Measurements from ENCODE around the gene ZFHX2. TPM values are rescaled to one million over a fixed set of nuclear protein-coding genes. Genes with fewer than 3 reads are reported as not detected.
A peak's percentile ranks its signal among the peaks of the same experiment; 100 is the strongest.
"Not testable (repeated sequence)": the region's sequence is repeated elsewhere in the genome, so short reads cannot be mapped to it uniquely, and the experiment has no call there.

The ZFHX2 gene
- total and polyA plus RNA-seq, 2 of the 13 experiments (the other 11 are each of a cell fraction or from before 2014, with no cell fraction given) = 0.17 to 0.44 TPM

DNA sequence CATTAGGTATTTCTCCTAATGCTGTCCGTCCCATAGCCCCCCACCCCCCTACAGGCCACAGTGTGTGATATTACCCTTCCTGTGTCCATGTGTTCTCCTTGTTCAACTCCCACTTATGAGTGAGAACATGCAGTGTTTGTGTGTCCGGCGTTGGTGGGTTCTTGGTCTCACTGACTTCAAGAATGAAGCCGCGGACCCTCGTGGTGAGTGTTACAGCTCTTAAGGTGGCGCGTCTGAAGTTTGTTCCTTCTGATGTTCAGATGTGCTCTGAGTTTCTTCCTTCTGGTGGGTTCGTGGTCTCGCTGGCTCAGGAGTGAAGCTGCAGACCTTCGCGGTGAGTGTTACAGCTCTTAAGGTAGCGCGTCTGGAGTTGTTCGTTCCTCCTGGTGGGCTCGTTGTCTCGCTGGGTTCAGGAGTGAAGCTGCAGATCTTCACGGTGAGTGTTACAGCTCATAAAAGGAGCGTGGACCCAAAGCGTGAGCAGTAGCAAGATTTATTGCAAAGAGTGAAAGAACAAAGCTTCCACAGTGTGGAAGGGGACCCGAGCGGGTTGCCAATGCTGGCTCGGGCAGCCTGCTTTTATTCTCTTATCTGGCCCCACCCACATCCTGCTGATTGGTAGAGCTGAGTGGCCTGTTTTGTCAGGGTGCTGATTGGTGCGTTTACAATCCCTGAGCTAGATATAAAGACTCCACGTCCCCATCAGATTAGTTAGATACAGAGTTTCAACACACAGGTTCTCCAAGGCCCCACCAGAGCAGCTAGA, 32.4 kb upstream of the ZFHX2 start:
- intact Hi-C loops (cut with micrococcal nuclease; ENCODE audit: unreplicated experiment) = loop anchor here (10.0 kb wide), 1 partner anchor 851 kb away; no protein-coding TSS in a partner anchor
- FAIRE-seq; H3K27me3 ChIP-seq (ENCODE audit: control insufficient read depth in 1 of 2, insufficient read depth in 2 of 2, low read length in 2 of 2); H3K36me3 ChIP-seq (replicated peaks in 1 of 2; ENCODE audit: control insufficient read depth in 1 of 2, insufficient read depth in 2 of 2, low read length in 2 of 2); H4K20me1 ChIP-seq (ENCODE audit: insufficient read depth, low read length); H2AFZ ChIP-seq (ENCODE audit: low read length); H3K9me3 ChIP-seq (ENCODE audit: low read length); CTCF ChIA-PET (ENCODE audit: low intra/inter-chr PET ratio, low total read pairs); in situ Hi-C loops (cut with HindIII; ENCODE audit: extremely low pct_ligation_motif_present, low pct_unique_long_range_greater_than_20kb); H3K79me2 ChIP-seq (ENCODE audit: insufficient read depth, low read length): not testable (repeated sequence)
- WGBS (ENCODE audit: low lambda C conversion rate) = 38% methylated on average over 25 of the region's 25 CpGs
- Histone ChIP-seq H3K4me3 (replicated peaks in 1 of 3; ENCODE audit: insufficient read depth in 1 of 3, low read depth in 2 of 3, low read length in 3 of 3) (peak overlapping the region in 2 of 3 experiments; percentile 32 to 42; a peak in 4 of 6 replicates), H3K27ac (ENCODE audit: extremely low read length, insufficient read depth, low read length) (peak overlapping the region; percentile 78), H3K4me2 (ENCODE audit: low read depth, low read length) (peak overlapping the region; percentile 68; the same call in 1 of the 2 replicates), H3K9ac (ENCODE audit: insufficient read depth, low read depth, low read length) (peak overlapping the region; percentile 32; the same call in 1 of the 2 replicates), H3K4me1 (ENCODE audit: insufficient read depth, low read length) (peaks cover 41% of the 10 kb centered on the region)
- POLR2A ChIA-PET = interaction anchor here (0.9 to 8.8 kb wide), 16 partner anchors 12 to 563 kb away, joined by 3 to 924 read pairs (median 8); partner anchors contain the start of genes AP1G2, DHRS2, PSME2 and THTPA
- DNase-seq (ENCODE audit: low spot score) = peak; percentile 98
- ATAC-seq = peak; percentile 68
- BruUV-seq (replicated peaks) = TSS peak; percentile 98
- TF ChIP-seq ZNF510 (CRISPR knock-in tag; IDR thresholded peaks at IDR 0.05; ENCODE audit: low read depth) = peak; percentile 71; the same call in 1 of the 2 replicates
- TF ChIP-seq HNF4A (CRISPR knock-in tag; IDR thresholded peaks at IDR 0.05) = peak; percentile 40
- TF ChIP-seq NR2C2 (CRISPR knock-in tag; IDR thresholded peaks at IDR 0.05; ENCODE audit: borderline replicate concordance) = peak; percentile 64; the same call in 1 of the 2 replicates
- peak; percentile 87 for TF ChIP-seq ZBTB26 (CRISPR knock-in tag; IDR thresholded peaks at IDR 0.05; ENCODE audit: borderline replicate concordance)
- TF ChIP-seq ATM (IDR thresholded peaks at IDR 0.05; ENCODE audit: borderline replicate concordance) = peak; percentile 15; the same call in 1 of the 2 replicates
- TF ChIP-seq ZNF570 (CRISPR knock-in tag; IDR thresholded peaks at IDR 0.05; ENCODE audit: borderline replicate concordance) = peak; percentile 75
- TF ChIP-seq ZBTB8A (CRISPR knock-in tag; IDR thresholded peaks at IDR 0.05; ENCODE audit: borderline replicate concordance, low read depth) = peak; percentile 96
- peak; percentile 22 for TF ChIP-seq ETV5 (CRISPR knock-in tag; IDR thresholded peaks at IDR 0.05; ENCODE audit: borderline replicate concordance)
- peak; percentile 99 for TF ChIP-seq FOXC1 (CRISPR knock-in tag; IDR thresholded peaks at IDR 0.05; ENCODE audit: borderline replicate concordance)
- peak; percentile 56; the same call in 1 of the 2 replicates for TF ChIP-seq ZNF484 (CRISPR knock-in tag; IDR thresholded peaks at IDR 0.05; ENCODE audit: borderline replicate concordance, low read depth)
- TF ChIP-seq, protein P1, sequence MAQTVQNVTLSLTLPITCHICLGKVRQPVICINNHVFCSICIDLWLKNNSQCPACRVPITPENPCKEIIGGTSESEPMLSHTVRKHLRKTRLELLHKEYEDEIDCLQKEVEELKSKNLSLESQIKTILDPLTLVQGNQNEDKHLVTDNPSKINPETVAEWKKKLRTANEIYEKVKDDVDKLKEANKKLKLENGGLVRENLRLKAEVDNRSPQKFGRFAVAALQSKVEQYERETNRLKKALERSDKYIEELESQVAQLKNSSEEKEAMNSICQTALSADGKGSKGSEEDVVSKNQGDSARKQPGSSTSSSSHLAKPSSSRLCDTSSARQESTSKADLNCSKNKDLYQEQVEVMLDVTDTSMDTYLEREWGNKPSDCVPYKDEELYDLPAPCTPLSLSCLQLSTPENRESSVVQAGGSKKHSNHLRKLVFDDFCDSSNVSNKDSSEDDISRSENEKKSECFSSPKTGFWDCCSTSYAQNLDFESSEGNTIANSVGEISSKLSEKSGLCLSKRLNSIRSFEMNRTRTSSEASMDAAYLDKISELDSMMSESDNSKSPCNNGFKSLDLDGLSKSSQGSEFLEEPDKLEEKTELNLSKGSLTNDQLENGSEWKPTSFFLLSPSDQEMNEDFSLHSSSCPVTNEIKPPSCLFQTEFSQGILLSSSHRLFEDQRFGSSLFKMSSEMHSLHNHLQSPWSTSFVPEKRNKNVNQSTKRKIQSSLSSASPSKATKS (CRISPR knock-in tag; IDR thresholded peaks at IDR 0.05) = peak; percentile 91; the same call in 1 of the 2 replicates
- peak; percentile 98 for TF ChIP-seq HDAC1 (CRISPR knock-in tag; IDR thresholded peaks at IDR 0.05)
- TF ChIP-seq ZNF749 (CRISPR knock-in tag; IDR thresholded peaks at IDR 0.05; ENCODE audit: borderline replicate concordance) = peak; percentile 97
- TF ChIP-seq NCOA1 (CRISPR knock-in tag; IDR thresholded peaks at IDR 0.05) = peak; percentile 69; the same call in 1 of the 2 replicates
- 0 out of 2 replicates have a peak, but pooled peaks have one; percentile 88 for TF ChIP-seq ZNF678 (CRISPR knock-in tag; IDR thresholded peaks at IDR 0.05)
- TF ChIP-seq ZNF20 (CRISPR knock-in tag; IDR thresholded peaks at IDR 0.05) = peak; percentile 77
- peak; percentile 96; the same call in 1 of the 2 replicates for TF ChIP-seq DNMT1 (CRISPR knock-in tag; IDR thresholded peaks at IDR 0.05)
- TF ChIP-seq SALL1 (CRISPR knock-in tag; IDR thresholded peaks at IDR 0.05) = peak; percentile 89
- TF ChIP-seq TEAD3 (CRISPR knock-in tag; optimal IDR thresholded peaks at IDR 0.05; ENCODE audit: borderline replicate concordance) = peak; percentile 74
- peak; percentile 80 for TF ChIP-seq KDM3A (CRISPR knock-in tag; IDR thresholded peaks at IDR 0.05; ENCODE audit: low read depth)
- peak; percentile 70 for TF ChIP-seq BCL6 (CRISPR knock-in tag; IDR thresholded peaks at IDR 0.05)
- peak; percentile 74 for TF ChIP-seq RBM22 (optimal IDR thresholded peaks at IDR 0.05; ENCODE audit: low read length)

Measured in HepG2 (cell line).